CD4-positive, alpha-beta T cell treated with Interleukin-15 for 1 hour (primary cell): ENCODE results near the gene TEC.
"Not testable (repeated sequence)": the region's sequence is repeated elsewhere in the genome, so short reads cannot be mapped to it uniquely, and the experiment has no call there.

ENCODE experiments used
- DNase-seq: peaks from one replicate; pipeline ENCODE4 v3.0.0-alpha.2; 2020

Gene TEC

GRCh38 chr4:48193921-48194468 is 75.6 kb downstream of the TEC start:
- no peak for DNase-seq

- no peak for DNase-seq
Measured at GRCh38 chr4:48193096-48193836, 76.4 kb downstream of the TEC start.

- DNase-seq, result no peak
Measured at GRCh38 chr4:48191758-48192157, 77.9 kb downstream of the TEC start.

DNA sequence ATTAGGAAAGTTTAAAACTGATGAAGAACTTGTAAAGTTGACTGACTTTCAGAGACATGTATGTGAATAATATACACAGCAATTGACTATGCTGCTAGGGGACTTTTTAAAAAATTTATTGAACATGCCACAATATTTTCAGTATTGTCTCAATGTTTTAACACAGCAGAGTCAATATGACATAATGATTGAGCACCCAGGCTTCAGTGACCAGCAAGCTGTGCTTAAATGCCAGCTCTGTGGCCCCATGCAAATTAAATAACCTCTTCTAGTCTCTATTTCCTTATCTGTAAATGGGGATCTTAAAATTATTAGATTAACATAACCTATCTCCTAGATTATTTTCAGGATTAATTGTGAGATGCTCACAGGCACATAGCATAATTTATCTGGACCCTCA is 78.8 kb downstream of the TEC start:
- DNase-seq, result no peak

- DNase-seq, result no peak
Measured at GRCh38 chr4:48189731-48190130, 79.9 kb downstream of the TEC start.

- no peak for DNase-seq
Measured at GRCh38 chr4:48188390-48188789, 81.2 kb downstream of the TEC start.

- DNase-seq, result no peak
Measured at GRCh38 chr4:48187813-48188212, 81.8 kb downstream of the TEC start.

DNA sequence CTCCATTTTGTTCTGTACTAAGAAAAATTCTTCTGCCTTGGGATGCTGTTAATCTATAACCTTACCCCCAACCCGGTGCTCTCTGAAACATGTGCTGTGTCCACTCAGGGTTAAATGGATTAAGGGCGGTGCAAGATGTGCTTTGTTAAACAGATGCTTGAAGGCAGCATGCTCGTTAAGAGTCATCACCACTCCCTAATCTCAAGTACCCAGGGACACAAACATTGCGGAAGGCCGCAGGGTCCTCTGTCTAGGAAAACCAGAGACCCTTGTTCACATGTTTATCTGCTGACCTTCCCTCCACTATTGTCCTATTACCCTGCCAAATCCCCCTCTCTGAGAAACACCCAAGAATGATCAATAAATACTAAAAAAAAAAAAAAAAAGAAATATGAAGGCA is 82.6 kb downstream of the TEC start:
- DNase-seq, result not testable (repeated sequence)

DNA sequence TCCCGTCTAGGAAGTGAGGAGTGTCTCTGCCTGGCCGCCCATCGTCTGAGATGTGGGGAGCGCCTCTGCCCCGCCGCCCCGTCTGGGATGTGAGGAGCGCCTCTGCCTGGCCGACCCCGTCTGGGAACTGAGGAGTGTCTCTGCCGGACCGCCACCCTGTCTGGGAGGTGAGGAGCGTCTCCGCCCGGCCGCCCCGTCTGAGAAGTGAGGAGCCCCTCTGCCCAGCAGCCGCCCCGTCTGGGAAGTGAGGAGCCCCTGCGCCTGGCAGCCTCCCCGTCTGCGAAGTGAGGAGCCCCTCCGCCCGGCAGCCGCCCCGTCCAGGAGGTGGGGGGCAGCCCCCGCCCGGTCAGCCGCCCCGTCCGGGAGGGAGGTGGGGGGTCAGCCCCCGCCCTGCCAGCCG is 83.2 kb downstream of the TEC start:
- DNase-seq, result not testable (repeated sequence)

- DNase-seq, result no peak
Measured at GRCh38 chr4:48184882-48185281, 84.8 kb downstream of the TEC start.

GRCh38 chr4:48180234-48180633 is 89.4 kb downstream of the TEC start:
- DNase-seq, result no peak

- DNase-seq, result no peak
Measured at GRCh38 chr4:48178931-48179330, 90.7 kb downstream of the TEC start.

- DNase-seq, result no peak
Measured at GRCh38 chr4:48175806-48176205, 93.8 kb downstream of the TEC start.

GRCh38 chr4:48175328-48175727 is 94.3 kb downstream of the TEC start:
- DNase-seq, result no peak

DNA sequence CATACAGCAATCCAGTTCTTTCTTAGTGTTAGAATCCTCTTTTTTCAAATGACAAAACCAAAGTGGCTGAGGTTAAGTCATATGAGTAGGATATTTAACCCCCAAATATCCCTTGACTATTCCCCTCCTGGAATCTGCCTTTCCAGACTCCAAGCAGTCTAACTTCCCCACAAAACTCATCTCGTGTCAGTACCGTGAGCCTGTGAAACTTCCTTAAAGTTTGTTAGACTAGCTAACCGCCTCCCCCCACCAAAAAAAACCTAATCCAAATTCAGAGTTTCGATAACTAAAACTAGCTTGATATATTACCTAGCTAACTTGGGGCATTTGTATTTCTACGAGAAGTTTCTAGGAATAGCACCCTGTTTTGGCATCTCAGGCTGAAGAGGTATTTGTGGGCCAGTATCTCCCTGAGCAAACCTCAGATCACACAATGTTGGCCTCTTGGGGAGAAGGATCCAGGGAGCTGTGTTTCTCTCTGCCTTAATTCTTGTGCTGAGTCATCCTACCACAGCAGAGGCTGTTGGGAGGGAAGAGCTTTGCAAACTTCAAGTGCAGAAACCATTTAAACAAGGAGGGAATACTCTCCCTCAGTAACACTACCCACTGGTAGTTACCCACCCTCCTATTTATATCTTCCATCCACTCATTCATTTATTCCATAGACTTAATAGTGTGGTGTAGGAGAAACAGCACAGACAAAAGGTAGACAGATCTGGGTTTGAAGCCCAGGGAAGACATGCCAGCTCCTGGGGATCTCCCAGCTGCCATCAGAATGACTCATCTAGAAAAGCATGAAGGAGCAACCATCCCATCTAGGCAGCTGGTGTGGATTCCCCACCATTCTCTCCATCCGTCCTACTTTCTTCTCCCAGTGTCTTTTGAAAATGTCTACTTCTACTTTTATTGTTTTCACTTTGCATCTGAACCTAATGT is 96.3 kb downstream of the TEC start:
- no peak for DNase-seq

DNA sequence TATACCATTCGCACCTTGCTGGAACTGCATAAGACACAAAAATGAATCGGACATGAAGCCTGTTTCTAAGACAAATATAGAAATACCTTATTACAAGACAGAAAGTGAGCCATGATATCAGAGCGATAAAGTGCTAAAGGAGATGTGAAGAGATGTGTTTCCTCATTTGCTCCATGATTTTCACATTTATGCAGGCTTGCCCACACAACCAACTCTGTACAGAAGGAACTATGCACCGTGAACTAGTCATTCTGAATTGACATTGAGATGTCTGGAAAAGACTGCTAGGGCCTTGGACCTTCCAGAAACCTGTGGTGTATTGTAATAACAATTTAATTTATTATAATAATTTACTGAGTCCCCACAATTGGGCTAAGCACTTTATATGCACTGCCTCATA is 97.0 kb downstream of the TEC start:
- DNase-seq, result no peak

DNA sequence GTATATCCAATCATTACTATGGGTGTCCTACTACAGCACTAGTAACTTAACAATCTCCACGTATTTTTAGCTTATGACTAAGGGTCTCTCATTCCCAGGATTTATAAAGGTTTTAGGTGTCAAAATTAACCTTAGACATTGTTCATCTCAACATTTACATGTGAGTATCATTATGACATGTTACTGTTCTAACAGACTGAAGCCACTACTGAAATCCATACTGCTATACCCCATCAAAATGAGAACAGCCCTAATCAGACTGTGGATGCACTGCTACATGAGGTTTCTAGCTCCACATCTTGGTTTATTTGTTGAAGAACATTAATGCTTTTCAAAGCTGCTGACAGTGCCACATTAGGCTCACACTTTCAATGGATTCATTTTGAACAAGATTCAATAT is 100.0 kb downstream of the TEC start:
- no peak for DNase-seq

- no peak for DNase-seq
Measured at GRCh38 chr4:48167538-48168263, 101.9 kb downstream of the TEC start.

- DNase-seq, result not testable (repeated sequence)
Measured at GRCh38 chr4:48164561-48164960, 105.1 kb downstream of the TEC start.

DNA sequence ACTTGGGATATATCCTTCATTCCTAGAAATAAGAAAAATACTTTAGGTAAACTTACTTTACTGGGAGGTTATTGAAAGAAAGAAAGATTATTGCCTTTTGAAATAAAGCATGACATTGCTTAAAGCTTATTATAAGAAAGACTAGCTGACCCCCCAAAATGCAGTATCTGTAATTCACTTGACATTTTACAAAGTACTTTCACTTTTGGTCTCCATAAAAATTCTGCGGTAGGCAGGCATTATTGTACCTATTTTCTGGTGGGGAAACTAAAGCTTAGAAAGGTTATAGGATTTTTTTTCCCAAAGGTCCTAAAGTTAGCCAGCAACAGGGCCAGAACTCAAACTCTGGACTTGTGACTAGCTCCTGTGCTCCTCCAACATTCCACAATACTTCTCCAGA is 105.9 kb downstream of the TEC start:
- no peak for DNase-seq

DNA sequence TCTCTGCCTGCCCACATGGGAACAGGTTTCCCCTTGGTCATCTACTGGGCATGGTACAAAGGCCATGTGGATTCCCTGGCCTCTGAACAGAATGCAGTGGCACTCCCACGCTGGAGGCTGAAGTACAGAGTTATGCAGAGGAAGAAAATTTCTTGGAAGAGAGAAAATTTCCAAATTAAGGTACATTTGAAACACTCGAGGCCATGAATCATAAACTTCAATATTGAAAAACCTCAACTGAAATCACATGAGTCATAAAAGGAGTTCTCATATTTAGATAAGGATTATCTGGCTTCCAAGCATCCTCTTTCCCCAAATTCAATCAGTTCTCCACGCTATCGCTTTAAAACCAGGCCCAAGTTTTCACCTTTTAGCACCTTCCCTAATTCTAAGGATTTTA is 107.5 kb downstream of the TEC start:
- no peak for DNase-seq

GRCh38 chr4:48157271-48157670 is 112.4 kb downstream of the TEC start:
- no peak for DNase-seq

DNA sequence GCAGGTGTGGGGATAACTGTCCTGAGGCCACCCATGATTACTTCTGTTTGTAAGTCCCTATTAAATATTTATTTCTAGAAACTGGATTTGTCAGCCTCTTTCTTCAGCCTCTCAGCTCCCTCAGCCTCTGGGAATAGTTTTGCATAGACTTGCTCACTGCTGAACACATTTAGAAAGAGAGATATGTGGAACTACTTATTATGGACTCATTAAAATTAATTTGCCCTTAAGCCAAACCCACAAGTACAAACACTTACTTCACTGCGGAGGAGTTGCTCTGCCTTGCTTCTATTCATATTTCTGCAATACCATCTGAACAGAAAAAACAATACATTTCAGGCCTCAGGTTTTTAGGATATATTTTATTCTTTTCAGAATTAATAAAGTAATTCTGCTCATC is 113.2 kb downstream of the TEC start:
- DNase-seq, result no peak
